Measurements from ENCODE around the gene FOXJ3. TPM values are rescaled to one million over a fixed set of nuclear protein-coding genes. Genes with fewer than 3 reads are reported as not detected.

FOXJ3 gene
- total and polyA plus RNA-seq, 2 donors (not counting 1 experiment from before 2014, with no cell fraction given), result 15.4 to 76.4 TPM

- Histone ChIP-seq H3K79me2 (ENCODE audit: control insufficient read depth, insufficient read depth, low read length) (no peaks in the 10 kb centered on the region), H3K27ac (ENCODE audit: low read length in 2 of 2) (no peak overlapping the region), H3K36me3 (replicated peaks in 1 of 2; ENCODE audit: control extremely low read depth in 1 of 2, control insufficient read depth in 1 of 2, extremely low read depth in 1 of 2, insufficient read depth in 2 of 2, low read length in 1 of 2) (no peaks in the 10 kb centered on the region), H3K9ac (ENCODE audit: low read length) (no peak overlapping the region), H3K9me3 (ENCODE audit: control extremely low read depth in 1 of 3, control insufficient read depth in 2 of 3, insufficient read depth in 1 of 3, low read length in 2 of 3) (no peaks in the 10 kb centered on the region), H3K4me2 (replicated peaks; ENCODE audit: low read depth, low read length, poor library complexity, severe bottlenecking) (no peak overlapping the region), H4K20me1 (ENCODE audit: control insufficient read depth, insufficient read depth, low read length, poor library complexity, severe bottlenecking) (no peaks in the 10 kb centered on the region), H3K4me3 (ENCODE audit: control extremely low read depth in 1 of 5, extremely low read depth in 1 of 5, insufficient read depth in 1 of 5, low read depth in 2 of 5, low read length in 4 of 5) (no peak overlapping the region), H3K4me1 (ENCODE audit: control insufficient read depth in 2 of 2, insufficient read depth in 2 of 2, low read length in 2 of 2) (peaks cover 0 to 3% of the 10 kb centered on the region in 2 donors), H3K27me3 (replicated peaks in 1 of 4; ENCODE audit: control extremely low read depth in 1 of 4, control insufficient read depth in 3 of 4, insufficient read depth in 4 of 4, low read length in 3 of 4) (no peaks in the 10 kb centered on the region), H2AFZ (ENCODE audit: insufficient read depth, low read depth, low read length, poor library complexity, severe bottlenecking) (no peak overlapping the region)
- intact Hi-C loops (cut with micrococcal nuclease), result no loop called here
- Mint-ChIP-seq H3K27me3 (no peaks in the 10 kb centered on the region), H3K4me3 (no peak overlapping the region), H3K27ac (no peak overlapping the region), H3K4me1 (no peaks in the 10 kb centered on the region), H3K9me3 (ENCODE audit: insufficient read depth) (no peaks in the 10 kb centered on the region)
- DNase-seq, result no peak
- ATAC-seq (ENCODE audit: low read depth), result no peak
- ChIA-PET POLR2A (no interaction called here), CTCF (interaction anchor here (0.7 to 7.9 kb wide), 8 partner anchors 9 to 656 kb away, joined by 3 to 114 read pairs (median 10); no protein-coding TSS in a partner anchor)
- WGBS (ENCODE audit: insufficient coverage), result 79% methylated on average over 5 of the region's 6 CpGs
- TF ChIP-seq CTCF (IDR thresholded peaks at IDR 0.05) (no peak), EZH2 (IDR thresholded peaks at IDR 0.05; ENCODE audit: borderline replicate concordance, insufficient read depth, low read depth, low read length, poor library complexity, severe bottlenecking) (no peak)
These were observed 163.3 kb downstream of the FOXJ3 start for GRCh38 chr1:42171679-42172266.

GRCh38 chr1:42170779-42171621 lies 164.0 kb downstream of the FOXJ3 start:
- no peak overlapping the region for H3K4me2 ChIP-seq (replicated peaks; ENCODE audit: low read depth, low read length, poor library complexity, severe bottlenecking)
- no peak overlapping the region for H3K4me3 Mint-ChIP-seq
- no peaks in the 10 kb centered on the region for H3K9me3 ChIP-seq (ENCODE audit: control extremely low read depth in 1 of 3, control insufficient read depth in 2 of 3, insufficient read depth in 1 of 3, low read length in 2 of 3)
- POLR2A ChIA-PET, result no interaction called here
- TF ChIP-seq CTCF (IDR thresholded peaks at IDR 0.05) (no peak), EZH2 (IDR thresholded peaks at IDR 0.05; ENCODE audit: borderline replicate concordance, insufficient read depth, low read depth, low read length, poor library complexity, severe bottlenecking) (no peak)
- no peaks in the 10 kb centered on the region for H4K20me1 ChIP-seq (ENCODE audit: control insufficient read depth, insufficient read depth, low read length, poor library complexity, severe bottlenecking)
- H3K27ac ChIP-seq (ENCODE audit: low read length in 2 of 2), result no peak overlapping the region
- no peaks in the 10 kb centered on the region for H3K9me3 Mint-ChIP-seq (ENCODE audit: insufficient read depth)
- no peak overlapping the region for H3K27ac Mint-ChIP-seq
- no peak overlapping the region for H2AFZ ChIP-seq (ENCODE audit: insufficient read depth, low read depth, low read length, poor library complexity, severe bottlenecking)
- CTCF ChIA-PET, result interaction anchor here (0.7 to 7.9 kb wide), 9 partner anchors 8 to 655 kb away, joined by 3 to 114 read pairs (median 3); no protein-coding TSS in a partner anchor
- no peaks in the 10 kb centered on the region for H3K27me3 Mint-ChIP-seq
- intact Hi-C loops (cut with micrococcal nuclease), result no loop called here
- 89% methylated on average over 13 of the region's 17 CpGs for WGBS (ENCODE audit: insufficient coverage)
- H3K79me2 ChIP-seq (ENCODE audit: control insufficient read depth, insufficient read depth, low read length), result no peaks in the 10 kb centered on the region
- no peak for DNase-seq
- ATAC-seq (ENCODE audit: low read depth), result no peak
- H3K36me3 ChIP-seq (replicated peaks in 1 of 2; ENCODE audit: control extremely low read depth in 1 of 2, control insufficient read depth in 1 of 2, extremely low read depth in 1 of 2, insufficient read depth in 2 of 2, low read length in 1 of 2), result no peaks in the 10 kb centered on the region
- H3K4me1 ChIP-seq (ENCODE audit: control insufficient read depth in 2 of 2, insufficient read depth in 2 of 2, low read length in 2 of 2), result peaks cover 0 to 3% of the 10 kb centered on the region in 2 donors
- no peak overlapping the region for H3K9ac ChIP-seq (ENCODE audit: low read length)
- no peaks in the 10 kb centered on the region for H3K4me1 Mint-ChIP-seq
- no peak overlapping the region for H3K4me3 ChIP-seq (ENCODE audit: control extremely low read depth in 1 of 5, extremely low read depth in 1 of 5, insufficient read depth in 1 of 5, low read depth in 2 of 5, low read length in 4 of 5)
- H3K27me3 ChIP-seq (replicated peaks in 1 of 4; ENCODE audit: control extremely low read depth in 1 of 4, control insufficient read depth in 3 of 4, insufficient read depth in 4 of 4, low read length in 3 of 4), result no peaks in the 10 kb centered on the region
